Activated T-cell treated with anti-CD3 and anti-CD28 coated beads, Interleukin-2, amount 50 U/mL, for 1 hour (primary cell): Measurements from ENCODE around the gene LHCGR.
"Not testable (repeated sequence)": the region's sequence is repeated elsewhere in the genome, so short reads cannot be mapped to it uniquely, and the experiment has no call there.

Experiments
- DNase-seq: peaks from one replicate; pipeline ENCODE4 v3.0.0-alpha.2; 2020

LHCGR gene

GRCh38 chr2:48703621-48704020, 51.9 kb downstream of the LHCGR start:
- not testable (repeated sequence) for DNase-seq

- DNase-seq, result no peak
These were observed 56.1 kb downstream of the LHCGR start for GRCh38 chr2:48699348-48699930.

GRCh38 chr2:48696881-48697280, 58.6 kb downstream of the LHCGR start:
- DNase-seq, result no peak

- DNase-seq, result no peak
These were observed 59.5 kb downstream of the LHCGR start for GRCh38 chr2:48695991-48696390.

GRCh38 chr2:48694149-48694548, 61.4 kb downstream of the LHCGR start:
- DNase-seq, result no peak

GRCh38 chr2:48693645-48694044, 61.9 kb downstream of the LHCGR start:
- DNase-seq, result no peak

- DNase-seq, result no peak
These were observed 62.5 kb downstream of the LHCGR start for GRCh38 chr2:48693066-48693465.

- no peak for DNase-seq
These were observed 63.4 kb downstream of the LHCGR start for GRCh38 chr2:48691935-48692691.

- DNase-seq, result no peak
These were observed 70.4 kb downstream of the LHCGR start for GRCh38 chr2:48685126-48685525.

GRCh38 chr2:48677450-48677849, 78.1 kb downstream of the LHCGR start:
- DNase-seq, result no peak

GRCh38 chr2:48674933-48675332, 80.6 kb downstream of the LHCGR start:
- no peak for DNase-seq

- no peak for DNase-seq
These were observed 81.9 kb downstream of the LHCGR start for GRCh38 chr2:48673581-48673980.

- DNase-seq, result no peak
These were observed 86.5 kb downstream of the LHCGR start for GRCh38 chr2:48668992-48669391.

GRCh38 chr2:48651158-48651790, 104.2 kb downstream of the LHCGR start:
- no peak for DNase-seq

- DNase-seq, result no peak
These were observed 117.3 kb downstream of the LHCGR start for GRCh38 chr2:48638261-48638660.
